Keratinocyte (primary cell): Measurements from ENCODE around the gene EFHD1.

Source experiments
- CTCF ChIP-seq, 3 experiments: IDR thresholded peaks in 1 of 3; conservative IDR thresholded peaks in 1 of 3; optimal IDR thresholded peaks in 1 of 3; 2 replicates in 2 of 3; 3 replicates in 1 of 3; pipeline versions ENCODE3 to v1.5.1; 2011; ENCODE audit warnings: low read length in 3 of 3, mild to moderate bottlenecking in 3 of 3, moderate library complexity in 2 of 3, control low read depth in 1 of 3, inconsistent platforms in 1 of 3; ENCODE audit not compliant: insufficient read depth in 2 of 3; ENCODE audit errors: extremely low read depth in 1 of 3
- EZH2 ChIP-seq: IDR thresholded peaks from one replicate; pipeline ENCODE4 v1.6.1; 2012; ENCODE audit warnings: inconsistent platforms, mild to moderate bottlenecking, low read length, moderate library complexity

- no peak for TF ChIP-seq CTCF (optimal IDR thresholded peaks at IDR 0.05 in 1 of 3, IDR thresholded peaks at IDR 0.05 in 1 of 3, conservative IDR thresholded peaks at IDR 0.05 in 1 of 3; ENCODE audit: extremely low read depth in 1 of 3, insufficient read depth in 2 of 3, low read length in 3 of 3)
- TF ChIP-seq EZH2: no peak
Measured at GRCh38 chr2:232713505-232713904, 80.1 kb downstream of the EFHD1 start.
